Measurements from ENCODE around the gene SZT2.

DNA sequence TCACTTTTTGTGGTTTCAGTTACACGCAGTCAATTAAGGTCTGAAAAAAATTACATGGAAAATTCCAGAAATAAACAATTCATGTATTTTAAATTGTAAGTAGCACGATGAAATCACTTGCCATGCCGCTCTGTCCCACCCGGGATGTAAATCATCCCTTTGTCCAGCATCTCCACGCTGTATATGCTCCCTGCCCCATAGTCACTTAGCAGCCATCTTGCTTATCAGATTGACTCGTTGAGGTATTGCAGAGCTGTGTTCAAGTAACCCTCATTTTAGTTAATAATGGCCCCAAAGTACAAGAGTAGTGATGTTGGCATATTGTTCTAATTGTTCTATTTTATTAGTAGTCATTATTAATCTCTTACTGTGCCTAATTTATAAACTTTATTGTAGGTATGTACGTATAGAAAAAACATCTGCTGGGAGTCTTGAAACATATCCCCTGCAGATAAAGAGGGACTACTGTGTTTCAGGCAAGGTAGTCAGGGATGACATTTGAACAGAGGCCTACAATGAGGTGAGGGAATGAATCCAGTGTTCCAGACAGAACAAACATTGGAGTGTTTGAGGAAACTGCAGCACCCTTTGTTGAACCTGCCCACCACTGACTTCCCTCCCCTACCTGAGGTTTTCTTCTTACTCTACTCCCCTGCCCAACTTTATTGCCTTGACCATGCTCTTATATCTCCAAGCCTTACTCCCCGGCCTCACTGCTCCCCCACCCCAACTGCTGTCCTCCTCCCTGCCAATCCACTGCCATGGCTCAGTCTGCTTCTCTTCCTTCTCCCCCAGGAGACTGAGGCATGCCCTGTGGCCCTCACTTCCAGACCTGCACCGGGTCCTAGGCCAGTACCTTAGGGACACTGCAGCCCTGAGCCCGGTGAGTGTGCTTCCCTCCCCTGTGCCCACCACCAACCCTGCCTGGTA lies 38.0 kb upstream of the SZT2 start:
- no peak for TF ChIP-seq EZH2 (IDR thresholded peaks at IDR 0.05; ENCODE audit: insufficient read depth, low read length)
- TF ChIP-seq, protein P1, sequence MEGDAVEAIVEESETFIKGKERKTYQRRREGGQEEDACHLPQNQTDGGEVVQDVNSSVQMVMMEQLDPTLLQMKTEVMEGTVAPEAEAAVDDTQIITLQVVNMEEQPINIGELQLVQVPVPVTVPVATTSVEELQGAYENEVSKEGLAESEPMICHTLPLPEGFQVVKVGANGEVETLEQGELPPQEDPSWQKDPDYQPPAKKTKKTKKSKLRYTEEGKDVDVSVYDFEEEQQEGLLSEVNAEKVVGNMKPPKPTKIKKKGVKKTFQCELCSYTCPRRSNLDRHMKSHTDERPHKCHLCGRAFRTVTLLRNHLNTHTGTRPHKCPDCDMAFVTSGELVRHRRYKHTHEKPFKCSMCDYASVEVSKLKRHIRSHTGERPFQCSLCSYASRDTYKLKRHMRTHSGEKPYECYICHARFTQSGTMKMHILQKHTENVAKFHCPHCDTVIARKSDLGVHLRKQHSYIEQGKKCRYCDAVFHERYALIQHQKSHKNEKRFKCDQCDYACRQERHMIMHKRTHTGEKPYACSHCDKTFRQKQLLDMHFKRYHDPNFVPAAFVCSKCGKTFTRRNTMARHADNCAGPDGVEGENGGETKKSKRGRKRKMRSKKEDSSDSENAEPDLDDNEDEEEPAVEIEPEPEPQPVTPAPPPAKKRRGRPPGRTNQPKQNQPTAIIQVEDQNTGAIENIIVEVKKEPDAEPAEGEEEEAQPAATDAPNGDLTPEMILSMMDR (IDR thresholded peaks at IDR 0.05; ENCODE audit: insufficient read depth, low read depth, low read length), result no peak
